MM.1S (cell line): Measurements from ENCODE around the gene CD200R1L.

Experiments
- CTCF ChIP-seq: fragments of 300-600 bp; sonication (generic); IDR thresholded peaks from 2 replicates; pipeline ENCODE4 v1.5.1; 2016; ENCODE audit warnings: antibody characterized with exemption, low read length, mixed read lengths
- EZH2 ChIP-seq: fragments of 300-600 bp; sonication (generic); optimal IDR thresholded peaks from 2 replicates; pipeline ENCODE3; 2017; ENCODE audit warnings: low read depth, mild to moderate bottlenecking, antibody characterized with exemption, low read length, mixed read lengths
- EZH2phosphoT487 ChIP-seq: fragments of 300-600 bp; sonication (generic); IDR thresholded peaks from 2 replicates; pipeline ENCODE4 v1.6.1; 2018; ENCODE audit warnings: antibody characterized with exemption, low read length

GRCh38 chr3:112789787-112790186 is 56.9 kb downstream of the CD200R1L start:
- TF ChIP-seq CTCF = no peak
- TF ChIP-seq EZH2 = no peak
- TF ChIP-seq EZH2phosphoT487 = no peak
